Smooth muscle cell (in vitro differentiated cells): ENCODE data around the gene ABCB6. TPM values are rescaled to one million over a fixed set of nuclear protein-coding genes. Genes with fewer than 3 reads are reported as not detected.

Experiments used
- DNase-seq: peaks from one replicate; lab custom pipeline; 2025; ENCODE audit not compliant: unreplicated experiment; lab: John Stamatoyannopoulos, UW
- H2AFZ ChIP-seq: fragments of 200-600 bp; sonication (generic); 2 replicates; pipeline ENCODE4 v1.6.0; 2016; ENCODE audit warnings: antibody characterized with exemption, low read depth, mild to moderate bottlenecking
- H3F3A ChIP-seq: fragments of 200-600 bp; sonication (generic); 2 replicates; pipeline ENCODE4 v1.6.0; 2017; ENCODE audit warnings: antibody characterized with exemption, low read depth
- H3K27ac ChIP-seq: fragments of 200-600 bp; sonication (generic); 2 replicates; pipeline ENCODE4 v1.5.1; 2016; ENCODE audit warnings: low read depth, mild to moderate bottlenecking
- H3K27me3 ChIP-seq: fragments of 200-600 bp; sonication (generic); 2 replicates; pipeline ENCODE4 v1.6.1; 2016; ENCODE audit warnings: low read depth, mild to moderate bottlenecking
- H3K36me3 ChIP-seq: fragments of 200-600 bp; sonication (generic); 2 replicates; pipeline ENCODE4 v1.5.1; 2016; ENCODE audit warnings: low read depth
- H3K4me1 ChIP-seq: fragments of 200-600 bp; sonication (generic); 2 replicates; pipeline ENCODE4 v1.5.1; 2016; ENCODE audit warnings: low read depth
- H3K4me2 ChIP-seq: fragments of 200-600 bp; sonication (generic); 2 replicates; pipeline ENCODE4 v1.6.0; 2016; ENCODE audit warnings: mild to moderate bottlenecking
- H3K4me3 ChIP-seq: fragments of 200-600 bp; sonication (generic); 2 replicates; pipeline ENCODE4 v1.5.1; 2016; ENCODE audit warnings: mild to moderate bottlenecking
- H3K79me2 ChIP-seq: fragments of 200-600 bp; sonication (generic); 2 replicates; pipeline ENCODE4 v1.6.0; 2016; ENCODE audit warnings: low read depth, mild to moderate bottlenecking
- H3K9ac ChIP-seq: fragments of 200-600 bp; sonication (generic); 2 replicates; pipeline ENCODE4 v1.6.0; 2016; ENCODE audit warnings: low read depth
- H3K9me3 ChIP-seq: fragments of 200-600 bp; sonication (generic); replicated peaks from 2 replicates; pipeline ENCODE4 v1.5.1; 2016; ENCODE audit warnings: low read depth
- H4K20me1 ChIP-seq: fragments of 200-600 bp; sonication (generic); 2 replicates; pipeline ENCODE4 v1.6.0; 2016; ENCODE audit warnings: low read depth
- WGBS: methylation state at CpG from one replicate; pipeline ENCODE4 v1.1.7; 2016; ENCODE audit warnings: low lambda C conversion rate; 5-methylcytosine and 5-hydroxymethylcytosine counted together
- polyA plus RNA-seq: library from polyadenylated mRNA; unstranded; fragments of >200 nt; fragmentation: Nextera tagmentation; extraction: Ambion mirVana; gene quantifications from 2 replicates; pipeline ENCODE4 v1.2.1, GENCODE V29; 2016
- total RNA-seq: library from RNA; depleted of rRNA; stranded (reverse); fragments of >200 nt; gene quantifications from 2 replicates; pipeline ENCODE4 v1.2.3, GENCODE V29; 2014
- TF ChIP-seq, protein P1 (sequence below): fragments of 200-600 bp; sonication (generic); IDR thresholded peaks from 2 replicates; pipeline ENCODE4 v1.5.1; 2017; ENCODE audit warnings: borderline replicate concordance, mild to moderate bottlenecking, antibody characterized with exemption; ENCODE audit not compliant: insufficient read depth, poor library complexity, severe bottlenecking

ABCB6 gene
- total and polyA plus RNA-seq, 2 experiments from 2014 or later, result 18.2 to 41.3 TPM

DNA sequence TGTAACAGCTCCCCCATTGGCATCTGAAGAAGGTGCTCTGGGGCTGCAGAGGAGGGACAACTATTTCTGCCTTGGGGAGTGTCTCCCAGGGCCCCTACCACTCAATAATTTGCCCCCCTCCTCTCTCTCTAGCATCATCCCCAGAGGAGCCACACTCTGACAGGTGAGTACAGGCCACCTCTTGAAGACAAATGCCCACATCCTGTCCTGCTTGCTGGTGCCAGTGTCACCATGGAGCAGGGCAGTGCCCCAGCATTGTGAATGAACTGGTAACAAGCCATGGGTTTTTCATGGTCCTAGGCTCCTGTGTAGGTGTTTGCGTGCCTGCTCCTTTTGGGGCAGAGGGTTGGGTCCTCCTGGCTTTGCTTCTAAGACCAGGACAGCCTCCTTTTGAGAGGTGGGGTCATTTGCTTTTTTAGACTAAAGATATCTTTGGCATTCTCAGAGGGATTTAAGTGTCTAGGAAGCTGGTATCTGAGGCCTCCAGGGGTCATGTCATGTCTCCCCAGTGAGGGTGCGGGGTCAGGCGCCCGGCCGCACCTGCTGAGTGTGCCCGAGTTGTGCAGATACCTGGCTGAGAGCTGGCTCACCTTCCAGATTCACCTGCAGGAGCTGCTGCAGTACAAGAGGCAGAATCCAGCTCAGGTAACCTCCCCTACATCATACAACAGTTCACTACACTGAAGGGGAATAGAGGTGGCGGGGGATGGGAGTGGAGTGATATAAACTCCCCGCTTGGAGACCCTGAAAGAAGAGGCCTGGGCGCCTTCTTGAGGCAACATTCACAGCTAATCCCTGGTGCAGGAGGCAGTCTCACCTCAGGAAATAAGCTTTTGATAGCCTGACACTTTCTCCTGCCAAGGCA lies 38.9 kb downstream of the ABCB6 start:
- H3K27me3 ChIP-seq, result no peaks in the 10 kb centered on the region
- no peaks in the 10 kb centered on the region for H3K9me3 ChIP-seq
- no peak overlapping the region for H3K4me3 ChIP-seq
- H2AFZ ChIP-seq, result no peak overlapping the region
- peaks cover 4% of the 10 kb centered on the region for H3K4me1 ChIP-seq
- H3K36me3 ChIP-seq, result no peaks in the 10 kb centered on the region
- 96% methylated on average over 9 of the region's 9 CpGs for WGBS
- no peak overlapping the region for H3K4me2 ChIP-seq
- TF ChIP-seq, protein P1, sequence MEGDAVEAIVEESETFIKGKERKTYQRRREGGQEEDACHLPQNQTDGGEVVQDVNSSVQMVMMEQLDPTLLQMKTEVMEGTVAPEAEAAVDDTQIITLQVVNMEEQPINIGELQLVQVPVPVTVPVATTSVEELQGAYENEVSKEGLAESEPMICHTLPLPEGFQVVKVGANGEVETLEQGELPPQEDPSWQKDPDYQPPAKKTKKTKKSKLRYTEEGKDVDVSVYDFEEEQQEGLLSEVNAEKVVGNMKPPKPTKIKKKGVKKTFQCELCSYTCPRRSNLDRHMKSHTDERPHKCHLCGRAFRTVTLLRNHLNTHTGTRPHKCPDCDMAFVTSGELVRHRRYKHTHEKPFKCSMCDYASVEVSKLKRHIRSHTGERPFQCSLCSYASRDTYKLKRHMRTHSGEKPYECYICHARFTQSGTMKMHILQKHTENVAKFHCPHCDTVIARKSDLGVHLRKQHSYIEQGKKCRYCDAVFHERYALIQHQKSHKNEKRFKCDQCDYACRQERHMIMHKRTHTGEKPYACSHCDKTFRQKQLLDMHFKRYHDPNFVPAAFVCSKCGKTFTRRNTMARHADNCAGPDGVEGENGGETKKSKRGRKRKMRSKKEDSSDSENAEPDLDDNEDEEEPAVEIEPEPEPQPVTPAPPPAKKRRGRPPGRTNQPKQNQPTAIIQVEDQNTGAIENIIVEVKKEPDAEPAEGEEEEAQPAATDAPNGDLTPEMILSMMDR, result no peak
- peaks cover 7% of the 10 kb centered on the region for H4K20me1 ChIP-seq
- DNase-seq, result no peak
- peaks cover 14% of the 10 kb centered on the region for H3K79me2 ChIP-seq
- H3K9ac ChIP-seq, result no peak overlapping the region
- H3K27ac ChIP-seq, result no peak overlapping the region
- H3F3A ChIP-seq, result no peaks in the 10 kb centered on the region

DNA sequence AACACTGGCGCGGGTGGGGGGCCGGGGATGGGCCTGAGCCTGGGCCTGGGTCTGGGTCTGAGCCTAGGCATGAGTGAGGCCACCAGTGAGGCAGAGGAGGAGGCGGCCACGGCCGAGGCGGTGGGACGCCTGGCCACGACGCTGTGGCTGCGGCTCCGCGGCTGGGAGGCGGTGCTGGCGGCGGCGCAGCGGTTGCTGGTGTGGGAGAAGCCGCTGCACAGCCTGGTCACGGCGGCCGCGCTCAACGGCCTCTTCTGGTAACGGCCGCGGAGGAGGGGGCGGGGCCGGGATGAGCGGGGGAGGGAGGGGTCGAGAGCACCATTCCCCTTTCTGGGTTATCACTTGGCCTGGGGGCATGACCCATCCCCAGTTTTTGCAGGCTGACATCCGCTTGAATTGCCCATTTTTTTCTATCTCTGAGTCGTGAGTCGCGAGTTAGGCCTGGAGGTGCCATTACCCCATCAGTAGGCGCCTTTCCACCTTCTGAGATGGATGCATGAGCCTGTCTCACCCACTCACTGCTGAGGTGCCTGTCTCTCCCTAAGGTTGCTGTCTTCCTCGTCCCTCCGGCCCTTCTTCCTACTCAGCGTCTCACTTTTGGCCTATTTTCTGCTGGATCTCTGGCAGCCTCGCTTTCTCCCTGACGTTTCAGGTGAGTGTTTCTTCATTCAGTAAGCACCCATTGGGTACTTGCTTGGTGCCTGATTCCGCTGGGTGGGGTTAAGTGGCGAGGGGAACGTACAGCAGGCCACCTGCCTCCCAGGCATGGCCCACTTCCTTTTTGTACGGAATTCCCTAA lies 40.2 kb downstream of the ABCB6 start:
- Histone ChIP-seq H3K36me3 (no peaks in the 10 kb centered on the region), H3K27ac (peak overlapping the region; percentile 79), H2AFZ (peak overlapping the region; percentile 73), H3F3A (no peaks in the 10 kb centered on the region), H3K4me1 (peaks cover 4% of the 10 kb centered on the region), H4K20me1 (peaks cover 7% of the 10 kb centered on the region), H3K79me2 (peaks cover 14% of the 10 kb centered on the region), H3K27me3 (no peaks in the 10 kb centered on the region), H3K4me2 (peak overlapping the region; percentile 99), H3K4me3 (peak overlapping the region; percentile 74), H3K9ac (peak overlapping the region; percentile 41), H3K9me3 (no peaks in the 10 kb centered on the region)
- TF ChIP-seq, protein P1, result no peak
- 8% methylated on average over 28 of the region's 45 CpGs for WGBS
- no peak for DNase-seq

DNA sequence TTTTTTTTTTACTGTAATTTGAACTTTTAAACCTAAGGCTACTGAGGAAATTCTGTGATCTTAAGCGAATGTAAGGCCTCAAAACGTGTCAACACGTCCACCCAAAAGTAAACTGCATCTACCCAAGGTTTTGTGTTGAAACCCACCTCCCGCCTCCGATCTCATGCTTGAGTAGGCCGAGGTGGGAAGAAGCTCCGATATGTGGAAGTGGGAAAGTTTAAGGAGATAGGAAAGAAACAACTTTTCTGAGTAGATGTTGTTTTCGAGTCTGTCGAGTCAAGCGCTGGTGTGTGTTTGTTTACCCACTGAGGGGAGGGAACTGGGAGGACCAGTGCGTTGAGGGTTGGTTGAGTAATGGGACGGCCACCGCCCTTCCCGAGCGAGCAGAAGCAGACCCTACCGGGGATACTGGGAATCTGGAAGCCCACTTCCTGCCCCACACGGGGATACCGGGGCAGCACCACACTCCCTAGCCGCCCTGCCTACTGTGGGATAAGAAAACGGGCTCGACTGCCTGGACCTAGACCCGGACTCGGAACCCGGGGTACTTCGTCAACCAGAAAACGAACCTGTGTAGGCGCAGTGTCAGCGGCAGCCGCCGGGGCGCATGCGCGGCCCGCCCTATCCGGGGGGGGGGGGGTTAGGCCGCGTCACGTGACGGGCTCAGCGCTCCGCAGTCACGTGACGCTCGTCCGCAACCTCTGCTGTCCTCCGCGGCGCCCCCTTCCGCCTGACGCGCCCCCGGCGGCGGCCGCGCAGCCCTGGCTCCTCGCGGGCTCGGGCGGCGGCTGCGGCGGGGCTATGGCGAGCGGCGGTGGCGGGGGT lies 41.0 kb downstream of the ABCB6 start, which contains the start of gene RETREG2:
RETREG2 (plus strand) TSS at position 724 of the 825 bp plus-strand sequence; CDS start at position 802, 78 bp downstream.
- Histone ChIP-seq H3K79me2 (peaks cover 14% of the 10 kb centered on the region), H3K4me1 (peaks cover 4% of the 10 kb centered on the region), H3K9ac (peak within 1 kb of the TSS; percentile 78), H4K20me1 (peaks cover 7% of the 10 kb centered on the region), H3K27ac (peak within 1 kb of the TSS; percentile 79), H3K36me3 (no peaks in the 10 kb centered on the region), H3K27me3 (no peaks in the 10 kb centered on the region), H3K4me2 (peak within 1 kb of the TSS; percentile 99), H3F3A (no peaks in the 10 kb centered on the region), H2AFZ (peak within 1 kb of the TSS; percentile 89), H3K9me3 (no peaks in the 10 kb centered on the region), H3K4me3 (peak within 1 kb of the TSS; percentile 74)
- WGBS, result 2% methylated on average over 45 of the region's 67 CpGs
- TF ChIP-seq, protein P1, result peak; percentile 27
- DNase-seq, result peak; percentile 83
